ENCODE measurements around the gene FBXL13.

DNA sequence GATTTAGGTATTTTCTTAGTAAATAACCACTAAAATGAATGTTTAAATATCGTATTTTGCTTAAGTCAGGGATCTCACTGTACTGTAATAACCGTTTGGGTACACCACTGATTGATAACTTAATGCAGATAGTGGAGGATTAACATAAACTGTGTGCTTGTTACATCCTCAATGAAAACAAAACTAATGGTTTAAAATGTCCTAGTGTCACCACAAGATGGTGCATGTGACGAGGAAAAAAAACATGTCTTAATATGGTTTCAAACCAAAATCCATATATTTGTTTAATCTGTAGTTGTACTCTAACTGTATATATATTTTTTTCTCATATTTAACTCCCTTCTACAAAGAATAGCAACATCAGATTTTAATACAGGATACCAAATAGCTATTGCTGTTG lies 19.5 kb upstream of the FBXL13 start:
- TF ChIP-seq, protein P1, sequence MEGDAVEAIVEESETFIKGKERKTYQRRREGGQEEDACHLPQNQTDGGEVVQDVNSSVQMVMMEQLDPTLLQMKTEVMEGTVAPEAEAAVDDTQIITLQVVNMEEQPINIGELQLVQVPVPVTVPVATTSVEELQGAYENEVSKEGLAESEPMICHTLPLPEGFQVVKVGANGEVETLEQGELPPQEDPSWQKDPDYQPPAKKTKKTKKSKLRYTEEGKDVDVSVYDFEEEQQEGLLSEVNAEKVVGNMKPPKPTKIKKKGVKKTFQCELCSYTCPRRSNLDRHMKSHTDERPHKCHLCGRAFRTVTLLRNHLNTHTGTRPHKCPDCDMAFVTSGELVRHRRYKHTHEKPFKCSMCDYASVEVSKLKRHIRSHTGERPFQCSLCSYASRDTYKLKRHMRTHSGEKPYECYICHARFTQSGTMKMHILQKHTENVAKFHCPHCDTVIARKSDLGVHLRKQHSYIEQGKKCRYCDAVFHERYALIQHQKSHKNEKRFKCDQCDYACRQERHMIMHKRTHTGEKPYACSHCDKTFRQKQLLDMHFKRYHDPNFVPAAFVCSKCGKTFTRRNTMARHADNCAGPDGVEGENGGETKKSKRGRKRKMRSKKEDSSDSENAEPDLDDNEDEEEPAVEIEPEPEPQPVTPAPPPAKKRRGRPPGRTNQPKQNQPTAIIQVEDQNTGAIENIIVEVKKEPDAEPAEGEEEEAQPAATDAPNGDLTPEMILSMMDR (IDR thresholded peaks at IDR 0.05): peak in 3 of 6 experiments; percentile 34 to 46 (median 35)
- TF ChIP-seq POLR2A (IDR thresholded peaks at IDR 0.05): no peak
